Measurements from ENCODE around the gene APBA2. TPM values are rescaled to one million over a fixed set of nuclear protein-coding genes. Genes with fewer than 3 reads are reported as not detected.

APBA2 gene
- total RNA-seq, 1 donor from 2014 or later: 3.4 TPM

- no peak for DNase-seq (ENCODE audit: low spot score)
Measured at GRCh38 chr15:29119847-29120246, 234.1 kb downstream of the APBA2 start.

DNA sequence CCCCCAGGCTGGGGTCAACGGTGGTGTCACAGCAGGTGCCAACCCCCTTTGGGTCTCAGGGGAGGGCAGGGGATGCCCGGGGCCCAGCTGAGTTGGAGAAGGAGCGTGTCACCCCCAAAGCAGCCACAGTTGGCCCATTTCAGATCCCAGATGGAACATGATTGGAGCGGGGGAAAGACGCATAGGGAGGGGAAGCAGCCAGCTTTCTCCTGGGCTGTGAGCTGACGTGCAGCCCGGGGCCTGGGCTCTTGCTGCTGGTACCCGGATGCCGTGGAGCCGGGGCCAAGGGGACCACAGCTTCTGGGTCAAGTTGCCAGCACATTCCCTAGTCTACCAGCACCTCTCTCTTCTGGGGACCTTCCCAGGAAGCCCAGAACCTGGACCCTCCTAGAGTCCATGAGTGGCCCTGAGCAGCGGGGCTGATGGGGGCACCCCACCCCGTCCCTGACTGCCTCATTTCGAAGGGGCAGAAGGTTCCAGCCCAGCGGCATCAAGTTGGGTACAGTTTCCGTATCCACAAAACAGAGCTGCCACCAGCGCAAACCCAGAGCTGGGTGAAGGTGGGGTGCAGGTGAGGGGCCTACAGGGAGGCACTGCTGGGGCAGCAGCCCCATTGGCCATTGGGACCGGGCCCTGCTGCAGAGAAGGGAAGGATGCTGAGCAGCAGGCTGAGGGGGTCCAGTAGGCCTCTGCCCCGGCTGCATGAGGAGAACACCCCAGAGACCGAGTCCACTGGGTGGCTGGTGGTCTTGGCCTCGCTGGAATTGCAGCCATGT lies 235.0 kb downstream of the APBA2 start:
- no peak for DNase-seq (ENCODE audit: low spot score)

DNA sequence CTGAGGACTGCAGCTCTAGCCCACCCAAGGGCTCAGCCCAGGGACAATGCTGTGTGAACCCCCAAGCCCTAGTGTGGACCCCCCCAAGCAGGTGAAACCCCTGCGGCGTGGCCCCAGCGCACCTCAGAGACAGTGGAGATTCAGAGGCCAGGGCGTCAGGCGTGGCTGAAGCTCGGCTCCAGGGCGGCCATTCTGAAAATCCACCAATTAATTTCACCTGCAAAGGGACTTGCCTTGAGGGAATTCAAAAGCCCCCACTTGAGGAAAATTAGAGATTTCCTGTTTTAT lies 235.5 kb downstream of the APBA2 start:
- no peak for DNase-seq (ENCODE audit: low spot score)

- DNase-seq (ENCODE audit: low spot score): no peak
Measured at GRCh38 chr15:29121907-29122306, 236.1 kb downstream of the APBA2 start.

DNA sequence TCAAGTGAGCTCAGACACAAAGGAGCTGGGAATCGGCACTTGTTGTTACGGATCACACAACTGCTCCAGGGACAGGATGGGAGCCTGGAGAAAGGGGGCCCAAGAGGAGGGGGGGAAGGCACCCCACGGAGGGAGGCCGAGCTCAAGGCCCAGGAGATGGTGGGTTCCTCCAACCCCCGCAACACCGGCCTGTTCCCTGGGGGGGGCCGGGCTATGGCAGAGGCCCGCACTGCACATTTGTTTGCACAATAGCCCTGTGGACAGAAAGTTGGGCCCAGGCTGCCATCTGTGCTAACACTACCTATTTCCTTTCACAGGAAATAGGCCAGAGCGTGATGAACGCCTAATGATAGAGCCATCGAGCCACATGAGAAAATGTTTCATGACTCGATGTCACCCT lies 236.7 kb downstream of the APBA2 start:
- no peak for DNase-seq (ENCODE audit: low spot score)

- DNase-seq (ENCODE audit: low spot score): no peak
Measured at GRCh38 chr15:29123171-29123570, 237.4 kb downstream of the APBA2 start.

DNA sequence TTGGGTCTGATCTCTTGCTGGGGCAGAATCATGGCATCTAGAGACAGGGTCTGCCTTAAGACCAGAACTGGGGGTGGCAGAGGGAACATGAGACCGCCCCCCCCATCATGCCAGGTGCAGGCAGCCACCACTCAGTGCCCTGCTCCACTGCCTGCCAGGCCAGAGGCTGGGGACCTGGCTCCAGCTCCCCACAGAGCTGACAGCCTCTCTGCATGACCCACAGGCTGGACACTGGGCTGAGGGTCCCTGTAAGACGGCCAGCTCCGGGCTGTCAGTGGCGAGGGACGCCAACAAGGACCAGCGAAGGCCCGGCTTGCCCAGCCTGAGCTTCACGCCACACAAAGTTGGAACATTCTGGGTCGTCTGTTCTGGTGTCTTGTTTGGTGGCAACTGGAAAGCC lies 238.2 kb downstream of the APBA2 start:
- no peak for DNase-seq (ENCODE audit: low spot score)

- no peak for DNase-seq (ENCODE audit: low spot score)
Measured at GRCh38 chr15:29124581-29125381, 239.0 kb downstream of the APBA2 start.

- DNase-seq (ENCODE audit: low spot score): no peak
Measured at GRCh38 chr15:29125382-29126207, 239.8 kb downstream of the APBA2 start.

DNA sequence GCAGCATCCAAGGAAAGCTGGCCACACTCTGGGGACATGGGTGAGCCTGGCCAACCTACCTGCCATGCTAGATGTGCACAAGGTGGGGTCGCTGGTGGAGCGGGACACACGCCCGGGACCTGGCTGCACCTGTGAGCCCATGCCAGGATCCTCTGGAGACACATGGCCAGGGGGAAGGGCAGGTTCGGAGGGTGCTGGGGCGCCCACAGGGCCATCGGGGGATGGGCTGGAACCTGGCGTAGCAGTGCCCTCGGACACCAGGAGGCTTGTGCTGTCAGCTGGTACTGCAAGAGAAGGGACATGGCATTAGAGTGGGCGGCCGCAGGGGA lies 240.4 kb downstream of the APBA2 start:
- no peak for DNase-seq (ENCODE audit: low spot score)

DNA sequence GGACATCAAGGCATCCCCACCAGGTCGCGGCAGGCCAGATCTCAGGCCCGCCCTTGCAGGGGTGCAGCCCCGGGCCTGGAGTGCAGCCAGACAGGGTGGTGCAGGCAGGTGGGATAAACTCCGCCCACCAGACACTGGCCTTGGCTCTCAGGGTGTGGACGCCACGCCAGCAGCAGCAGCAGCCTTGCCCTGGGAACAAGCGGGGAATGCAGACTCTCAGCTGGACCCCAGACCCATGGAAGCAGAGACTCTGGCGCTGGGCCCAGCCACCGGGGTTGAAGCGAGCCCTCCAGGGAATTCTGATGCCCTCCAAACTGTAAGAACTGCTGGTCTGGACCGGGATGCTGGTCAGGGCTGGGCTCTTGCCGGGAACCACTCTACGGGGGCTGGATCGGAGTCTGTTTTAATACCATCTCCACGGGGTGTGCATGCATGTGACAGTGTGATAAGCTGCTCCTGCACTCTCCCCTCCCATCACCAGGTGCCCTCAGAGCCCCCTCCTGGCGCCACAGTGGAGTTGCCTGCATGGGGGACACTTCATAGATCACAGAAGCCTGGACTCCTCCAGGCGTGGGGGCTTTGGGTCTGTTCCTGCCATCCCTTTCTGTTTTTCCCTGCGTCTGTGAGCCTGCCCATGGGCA lies 241.2 kb downstream of the APBA2 start:
- DNase-seq (ENCODE audit: low spot score): no peak

DNA sequence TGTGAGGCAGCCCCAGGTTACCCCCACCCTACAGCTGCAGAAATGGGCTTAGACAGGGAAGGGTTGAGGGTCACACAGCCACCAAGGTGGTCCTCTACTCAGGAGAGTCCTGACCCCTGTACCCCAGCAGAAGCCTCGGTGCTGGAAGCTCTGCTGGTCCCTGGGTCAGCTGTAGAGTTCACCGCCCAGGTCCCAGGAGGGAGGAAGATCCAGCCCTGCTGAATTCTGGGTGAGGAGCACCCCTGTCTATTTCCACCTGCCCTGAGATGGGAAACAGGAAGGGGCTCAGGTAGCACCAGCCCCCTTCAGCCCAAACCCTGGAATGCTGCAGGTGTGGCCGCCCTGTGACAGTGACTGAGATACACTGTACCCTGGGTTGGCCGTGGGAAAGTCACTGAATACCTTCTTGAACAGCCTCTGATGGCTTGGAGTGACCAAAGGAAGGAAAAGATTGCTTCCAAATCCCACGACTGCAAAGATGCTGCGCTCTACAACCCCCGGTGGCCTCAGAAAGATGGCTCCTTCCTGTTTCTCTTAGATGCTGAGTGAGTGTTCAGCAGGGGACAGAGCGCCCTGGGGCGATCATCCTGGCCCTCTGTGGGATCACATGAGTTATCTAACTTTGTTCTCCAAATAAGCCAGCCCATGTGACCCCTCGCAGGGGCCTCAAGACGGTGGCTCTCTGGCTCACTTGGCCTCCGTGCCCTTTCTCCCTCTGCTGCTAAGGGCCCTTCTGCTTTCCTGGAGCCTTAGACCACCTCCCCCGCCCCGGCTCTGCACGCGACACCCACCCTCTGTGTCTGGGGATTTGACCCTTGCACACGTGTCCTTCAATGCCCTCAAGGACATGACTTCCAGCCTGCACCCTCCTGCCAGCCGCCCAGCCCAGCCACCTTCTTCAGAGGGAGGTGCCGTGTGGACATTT lies 242.0 kb downstream of the APBA2 start:
- no peak for DNase-seq (ENCODE audit: low spot score)

DNA sequence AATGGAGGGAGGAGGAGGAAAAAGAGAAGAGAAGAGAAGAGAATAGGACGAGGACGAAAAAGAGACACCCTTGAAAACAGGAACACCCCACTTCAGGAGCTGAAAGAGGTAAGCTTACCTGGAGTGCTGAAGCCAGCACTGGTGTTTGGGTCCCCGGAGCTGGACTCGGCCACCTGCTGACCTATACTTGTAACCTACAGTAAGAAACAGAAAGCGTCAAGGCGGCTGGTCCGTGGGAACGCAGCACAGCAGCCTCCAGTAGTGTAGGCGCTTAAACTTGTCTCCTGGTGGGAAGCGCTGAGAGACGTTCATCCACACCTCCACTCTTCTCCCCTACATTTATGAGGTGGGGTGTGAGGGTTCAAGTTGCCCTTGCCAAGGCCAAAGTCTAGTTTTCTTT lies 242.9 kb downstream of the APBA2 start:
- DNase-seq (ENCODE audit: low spot score): no peak

DNA sequence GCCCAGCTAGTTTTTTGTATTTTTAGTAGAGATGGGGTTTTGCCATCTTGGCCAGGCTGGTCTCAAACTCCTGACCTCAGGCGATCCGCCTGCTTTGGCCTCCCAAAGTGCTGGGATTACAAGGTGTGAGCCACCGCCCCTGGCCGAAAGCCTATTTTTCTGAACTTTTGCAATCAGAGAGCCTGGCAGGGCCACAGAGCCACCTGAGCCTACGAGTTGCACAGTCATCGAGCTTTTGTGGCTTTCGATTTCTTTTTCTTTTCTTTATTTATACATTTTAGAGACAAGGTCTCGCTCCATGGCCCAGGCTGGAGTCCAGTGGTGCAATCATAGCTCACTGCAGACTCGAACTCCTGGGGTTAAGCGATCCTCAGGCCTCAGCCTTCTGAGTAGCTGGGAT lies 243.4 kb downstream of the APBA2 start:
- no peak for DNase-seq (ENCODE audit: low spot score)

DNA sequence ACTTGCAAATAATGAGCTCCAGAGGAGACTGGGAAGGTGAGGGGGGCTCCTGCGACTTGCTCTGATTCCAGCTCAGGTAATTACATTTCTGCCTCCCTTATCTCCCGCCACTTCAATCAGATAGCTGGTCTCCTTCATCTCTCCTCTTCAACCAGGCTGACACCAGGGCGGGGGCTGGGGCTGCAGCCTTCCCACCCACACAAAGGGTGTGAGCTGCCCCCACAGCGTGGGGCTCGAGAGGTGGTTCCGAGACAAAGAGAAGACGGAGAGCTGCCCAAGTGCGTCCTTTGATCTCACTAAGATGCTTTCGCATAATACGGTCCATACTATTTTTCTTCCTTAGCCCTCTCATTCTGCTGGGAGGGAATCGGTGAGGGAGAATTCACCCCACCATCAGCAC lies 244.2 kb downstream of the APBA2 start:
- no peak for DNase-seq (ENCODE audit: low spot score)

GRCh38 chr15:29130476-29130875 lies 244.7 kb downstream of the APBA2 start:
- DNase-seq (ENCODE audit: low spot score): no peak

DNA sequence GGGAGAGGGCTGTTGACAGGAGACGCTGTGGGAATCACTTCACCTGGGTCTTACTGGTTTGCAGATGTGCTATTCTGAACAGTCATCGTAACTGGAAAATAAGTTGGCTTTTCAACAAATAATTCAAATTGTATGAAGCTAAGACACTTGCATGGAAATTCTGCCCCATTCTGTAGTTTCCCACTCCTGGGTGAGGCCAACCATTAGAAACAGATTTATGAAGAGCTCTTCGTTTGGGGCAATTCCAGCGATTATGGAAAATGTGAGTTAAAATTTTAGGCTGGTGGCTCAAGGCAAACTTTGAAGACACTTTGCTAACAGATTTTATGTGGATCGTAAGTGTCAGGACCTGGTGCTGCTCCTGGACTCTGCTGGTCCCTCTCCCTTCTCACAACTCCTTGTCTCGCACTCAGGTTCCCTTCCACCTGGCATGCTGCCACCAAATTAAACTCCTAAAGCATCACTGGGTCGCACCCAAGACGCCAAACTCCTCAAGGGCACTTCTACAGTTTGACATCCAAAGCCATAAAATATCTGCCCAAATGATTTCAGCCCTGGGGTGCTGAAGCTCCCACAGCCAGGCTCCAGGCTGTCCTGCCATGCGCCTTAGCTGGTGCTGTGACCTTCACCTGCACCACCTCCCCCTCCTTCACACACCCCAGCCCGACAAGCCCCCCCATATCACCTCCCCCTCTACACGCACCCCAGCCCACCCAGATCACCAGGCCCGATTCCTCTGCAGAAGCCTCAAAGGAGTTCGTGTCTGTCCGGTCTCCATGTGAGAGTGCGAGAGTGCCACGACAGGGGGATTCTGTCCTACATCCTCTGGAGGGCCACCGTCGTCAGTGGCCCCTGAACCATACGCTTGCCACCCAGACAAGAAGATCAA lies 245.4 kb downstream of the APBA2 start:
- no peak for DNase-seq (ENCODE audit: low spot score)

- DNase-seq (ENCODE audit: low spot score): no peak
Measured at GRCh38 chr15:29131840-29132420, 246.2 kb downstream of the APBA2 start.

DNA sequence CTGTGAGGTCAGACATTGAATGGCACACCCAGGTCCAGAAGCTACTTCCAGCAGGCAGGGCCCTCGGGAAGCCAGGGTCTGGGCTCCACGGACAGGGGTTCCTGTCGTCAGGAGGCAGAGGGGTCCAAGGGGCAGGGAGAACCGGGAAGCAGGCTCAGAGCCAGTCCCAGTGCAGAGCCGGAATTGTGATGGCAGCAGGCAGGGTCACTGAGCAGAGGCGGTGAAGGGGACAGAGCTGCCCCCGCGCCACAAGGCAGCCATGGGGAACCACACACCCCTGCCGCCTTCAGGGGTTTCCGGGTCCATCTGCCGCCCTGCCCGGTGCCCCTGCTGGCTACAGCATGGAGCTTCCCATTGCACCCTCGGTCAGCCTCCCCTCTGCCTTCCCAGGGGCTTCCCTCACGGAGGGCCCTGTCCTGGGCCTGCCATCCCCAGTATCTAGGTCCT lies 247.0 kb downstream of the APBA2 start:
- no peak for DNase-seq (ENCODE audit: low spot score)

- no peak for DNase-seq (ENCODE audit: low spot score)
Measured at GRCh38 chr15:29133321-29133720, 247.5 kb downstream of the APBA2 start.
